Kidney epithelial cell (primary cell): Measurements from ENCODE around the gene ERC2. TPM values are rescaled to one million over a fixed set of nuclear protein-coding genes. Genes with fewer than 3 reads are reported as not detected.

Experiments
- DNase-seq: peaks from one replicate; pipeline ENCODE4 v3.0.0-alpha.2; 2010; ENCODE audit warnings: low read depth
- H3K27me3 ChIP-seq: 2 replicates; pipeline ENCODE4 v1.6.0; 2011; ENCODE audit warnings: low read length; ENCODE audit not compliant: control insufficient read depth, insufficient read depth
- H3K36me3 ChIP-seq: 2 replicates; pipeline ENCODE4 v1.5.1; 2011; ENCODE audit warnings: low read length; ENCODE audit not compliant: control insufficient read depth, insufficient read depth
- H3K4me3 ChIP-seq: 2 replicates; pipeline ENCODE4 v1.5.1; 2011; ENCODE audit warnings: low read depth, mild to moderate bottlenecking, control low read depth, low read length
- CTCF ChIP-seq: IDR thresholded peaks from 2 replicates; pipeline ENCODE4 v1.5.1; 2011; ENCODE audit warnings: mild to moderate bottlenecking, moderate library complexity, low read length, control low read depth, inconsistent platforms; ENCODE audit not compliant: insufficient read depth, poor library complexity, severe bottlenecking
- total RNA-seq: library from RNA; depleted of rRNA; stranded (reverse); fragments of >200 nt; gene quantifications from 2 replicates; pipeline ENCODE4 v1.2.3, GENCODE V29; 2015

Gene ERC2
- total RNA-seq, 1 donor from 2014 or later: 17.0 TPM

DNA sequence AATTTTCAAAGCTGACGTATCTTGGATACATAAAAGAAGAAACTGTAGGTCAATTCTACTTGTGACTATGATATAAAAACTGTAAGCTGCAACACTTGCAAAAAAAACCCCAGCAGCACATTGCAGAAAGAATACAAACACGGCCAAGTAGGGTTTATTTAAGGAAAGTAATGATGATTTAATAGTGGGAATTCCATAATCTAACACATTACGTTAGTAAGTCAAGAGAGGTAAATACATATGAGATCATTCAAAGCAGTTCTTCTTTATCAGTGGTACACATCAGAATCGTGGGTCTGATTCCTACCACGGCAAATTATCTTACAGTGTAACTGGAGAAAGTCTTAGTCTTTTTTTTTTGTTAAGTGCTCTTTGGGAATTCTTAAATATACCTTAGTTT, 688.7 kb downstream of the ERC2 start:
- no peaks in the 10 kb centered on the region for H3K27me3 ChIP-seq
- no peaks in the 10 kb centered on the region for H3K36me3 ChIP-seq
- TF ChIP-seq CTCF: no peak
- DNase-seq: no peak
- no peak overlapping the region for H3K4me3 ChIP-seq

DNA sequence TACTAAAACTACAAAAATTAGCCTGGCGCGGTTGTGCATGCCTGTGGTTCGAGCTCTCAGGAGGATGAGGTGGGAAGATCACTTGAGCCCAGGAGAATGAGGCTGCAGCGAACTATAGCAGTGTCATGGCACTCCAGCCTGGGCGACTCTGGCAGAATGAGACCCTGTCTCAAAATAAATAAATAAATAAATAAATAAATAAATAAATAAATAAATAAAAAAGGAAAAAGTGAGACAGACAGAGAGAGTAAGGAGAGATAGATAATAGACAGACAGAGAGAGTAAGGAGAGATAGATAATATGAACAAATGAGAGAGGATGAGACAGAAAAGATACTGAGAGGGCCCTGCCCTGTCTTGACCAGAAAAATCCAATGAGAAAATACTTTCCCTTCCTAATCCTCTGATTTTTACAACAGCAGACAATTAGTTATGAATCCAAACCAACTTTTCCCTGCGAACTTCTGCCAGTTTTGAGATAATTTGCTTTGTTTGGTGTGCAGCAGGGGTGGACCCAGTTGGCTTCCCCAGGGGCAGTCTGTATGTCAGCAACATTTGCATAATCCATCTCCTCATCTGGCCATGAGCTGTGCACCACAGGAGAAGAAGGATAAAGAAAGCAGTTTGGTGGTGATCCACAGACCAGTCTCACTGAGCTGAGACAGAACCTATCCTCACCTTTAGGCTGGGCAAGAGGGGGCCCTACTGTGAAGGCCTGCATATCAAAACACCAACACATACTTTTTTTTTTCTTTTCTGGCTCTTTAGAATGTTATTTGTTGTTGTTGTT, 692.7 kb downstream of the ERC2 start:
- Histone ChIP-seq H3K27me3 (no peaks in the 10 kb centered on the region), H3K4me3 (no peak overlapping the region), H3K36me3 (no peaks in the 10 kb centered on the region)
- TF ChIP-seq CTCF: no peak
- no peak for DNase-seq

- Histone ChIP-seq H3K36me3 (no peaks in the 10 kb centered on the region), H3K27me3 (no peaks in the 10 kb centered on the region), H3K4me3 (no peak overlapping the region)
- DNase-seq: no peak
- no peak for TF ChIP-seq CTCF
Measured at GRCh38 chr3:55774856-55775255, 693.4 kb downstream of the ERC2 start.

DNA sequence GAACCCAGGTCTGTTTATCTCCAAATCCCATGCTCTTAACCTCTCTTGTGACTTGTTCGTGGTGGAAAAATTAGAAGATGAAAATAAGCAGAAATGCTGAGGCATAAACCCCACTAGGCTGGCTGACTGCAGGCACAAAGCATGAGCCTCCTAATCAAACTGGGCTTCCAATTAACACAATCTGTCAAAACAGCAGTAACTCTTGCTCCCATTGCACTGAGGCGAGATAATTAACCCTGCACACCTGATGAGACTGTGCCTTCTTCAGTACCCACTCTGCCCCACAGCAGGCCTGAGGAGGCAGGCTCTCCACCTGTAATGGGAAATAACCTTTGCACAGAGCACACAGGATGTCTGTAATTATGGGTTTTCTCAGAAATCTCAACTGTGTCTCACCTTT, 696.8 kb downstream of the ERC2 start:
- Histone ChIP-seq H3K27me3 (no peaks in the 10 kb centered on the region), H3K36me3 (no peaks in the 10 kb centered on the region), H3K4me3 (no peak overlapping the region)
- TF ChIP-seq CTCF: no peak
- no peak for DNase-seq

GRCh38 chr3:55770077-55770476, 698.2 kb downstream of the ERC2 start:
- H3K27me3 ChIP-seq: no peaks in the 10 kb centered on the region
- TF ChIP-seq CTCF: no peak
- H3K4me3 ChIP-seq: no peak overlapping the region
- DNase-seq: no peak
- no peaks in the 10 kb centered on the region for H3K36me3 ChIP-seq

- DNase-seq: no peak
Measured at GRCh38 chr3:55766753-55767152, 701.5 kb downstream of the ERC2 start.

More at GRCh38 chr3:55766753-55767152, 701.5 kb downstream of the ERC2 start:
- TF ChIP-seq CTCF: no peak
- Histone ChIP-seq H3K4me3 (no peak overlapping the region), H3K27me3 (no peaks in the 10 kb centered on the region), H3K36me3 (no peaks in the 10 kb centered on the region)
